ENCODE data around the gene GVQW3. TPM values are rescaled to one million over a fixed set of nuclear protein-coding genes. Genes with fewer than 3 reads are reported as not detected.

GVQW3 gene
- total RNA-seq, 2 donors from 2014 or later, result 1.1 to 2.5 TPM

DNA sequence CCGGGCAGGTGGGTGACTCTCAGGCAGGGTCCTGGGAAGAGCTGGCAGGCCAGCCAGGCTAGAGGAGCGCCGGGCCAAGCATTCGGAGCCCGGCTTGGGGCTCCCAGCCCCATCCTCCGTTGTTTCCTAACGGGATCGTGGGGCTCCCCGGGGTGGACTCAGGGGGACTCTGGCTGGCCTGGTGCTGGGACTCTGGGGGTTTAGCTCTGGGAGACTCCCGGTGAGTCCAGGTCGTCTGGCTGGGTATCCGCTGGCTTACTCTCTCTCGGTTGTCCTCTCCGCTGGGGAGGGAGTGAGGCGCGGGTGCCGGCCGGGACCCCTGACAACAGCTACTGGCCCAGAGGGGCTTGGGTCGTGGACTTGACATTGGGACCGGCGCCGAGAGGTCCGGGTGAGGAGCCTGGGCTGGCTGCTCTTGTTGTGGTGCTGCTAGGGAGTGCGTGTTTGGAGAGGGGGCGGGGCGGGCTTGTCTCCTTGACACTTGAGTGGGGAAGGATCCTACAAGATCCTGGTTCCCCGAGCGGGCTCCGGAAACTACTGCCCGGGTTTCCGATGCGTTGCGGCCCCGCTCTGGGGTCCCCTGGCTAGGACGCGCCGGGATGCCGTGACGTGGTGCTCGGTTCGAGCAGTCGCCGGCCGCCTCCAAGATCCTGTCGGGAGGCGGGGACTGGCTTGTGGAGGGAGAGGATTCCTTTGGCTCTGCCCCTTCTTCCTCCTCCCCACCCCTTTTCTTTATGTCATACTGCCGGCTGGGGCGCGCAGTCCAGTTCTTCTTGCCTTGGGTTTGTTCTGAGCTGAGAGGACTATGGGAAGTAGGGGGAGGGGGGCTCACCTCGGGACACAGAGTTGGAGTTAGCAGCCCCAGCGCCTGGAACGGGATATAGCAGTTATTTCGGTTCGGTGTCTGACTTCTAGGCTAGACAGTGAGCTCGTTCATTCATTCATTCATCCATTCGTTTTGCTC is 64.3 kb downstream of the GVQW3 start:
- no peaks in the 10 kb centered on the region for H3K27me3 ChIP-seq (replicated peaks; ENCODE audit: insufficient read depth)
- no peaks in the 10 kb centered on the region for H3K36me3 ChIP-seq
- H3K4me3 ChIP-seq, result peak overlapping the region; percentile 89 to 100
- peaks cover 6% of the 10 kb centered on the region for H3K4me1 ChIP-seq (replicated peaks)
- DNase-seq (ENCODE audit: low spot score), result peak; percentile 71
- intact Hi-C loops (cut with DNase I), result loop anchor here (10.0 kb wide), 2 partner anchors 211 to 241 kb away; partner anchors contain the start of gene WNT11
- WGBS, result under 1% methylated on average over 47 of the region's 56 CpGs
- peak overlapping the region; percentile 93 to 95 for H3K27ac ChIP-seq
- H3K9me3 ChIP-seq, result no peaks in the 10 kb centered on the region
- TF ChIP-seq, protein P1, sequence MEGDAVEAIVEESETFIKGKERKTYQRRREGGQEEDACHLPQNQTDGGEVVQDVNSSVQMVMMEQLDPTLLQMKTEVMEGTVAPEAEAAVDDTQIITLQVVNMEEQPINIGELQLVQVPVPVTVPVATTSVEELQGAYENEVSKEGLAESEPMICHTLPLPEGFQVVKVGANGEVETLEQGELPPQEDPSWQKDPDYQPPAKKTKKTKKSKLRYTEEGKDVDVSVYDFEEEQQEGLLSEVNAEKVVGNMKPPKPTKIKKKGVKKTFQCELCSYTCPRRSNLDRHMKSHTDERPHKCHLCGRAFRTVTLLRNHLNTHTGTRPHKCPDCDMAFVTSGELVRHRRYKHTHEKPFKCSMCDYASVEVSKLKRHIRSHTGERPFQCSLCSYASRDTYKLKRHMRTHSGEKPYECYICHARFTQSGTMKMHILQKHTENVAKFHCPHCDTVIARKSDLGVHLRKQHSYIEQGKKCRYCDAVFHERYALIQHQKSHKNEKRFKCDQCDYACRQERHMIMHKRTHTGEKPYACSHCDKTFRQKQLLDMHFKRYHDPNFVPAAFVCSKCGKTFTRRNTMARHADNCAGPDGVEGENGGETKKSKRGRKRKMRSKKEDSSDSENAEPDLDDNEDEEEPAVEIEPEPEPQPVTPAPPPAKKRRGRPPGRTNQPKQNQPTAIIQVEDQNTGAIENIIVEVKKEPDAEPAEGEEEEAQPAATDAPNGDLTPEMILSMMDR (IDR thresholded peaks at IDR 0.05), result no peak
- TF ChIP-seq POLR2AphosphoS5 (IDR thresholded peaks at IDR 0.05) (peak; percentile 72), POLR2A (IDR thresholded peaks at IDR 0.05) (peak; percentile 65)

DNA sequence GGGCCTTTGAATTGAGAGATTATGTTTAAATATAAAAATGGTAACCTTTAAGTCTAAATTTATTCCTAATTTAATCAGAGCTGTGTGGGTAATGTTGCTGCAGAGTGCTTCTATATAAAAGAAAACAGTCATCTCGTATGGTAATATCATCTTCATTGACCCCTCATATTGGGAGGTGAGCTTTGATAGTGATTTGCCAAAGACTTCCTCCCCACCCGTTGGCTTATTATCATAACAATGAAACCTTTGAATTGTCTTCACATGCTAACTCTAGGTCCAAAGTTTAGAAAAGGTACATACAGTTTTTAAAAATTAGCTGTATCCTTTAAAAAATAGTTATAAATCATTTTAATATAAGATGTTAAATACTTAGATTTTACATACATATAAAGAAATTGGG is 67.4 kb downstream of the GVQW3 start:
- H3K4me3 ChIP-seq, result no peak overlapping the region
- no peaks in the 10 kb centered on the region for H3K9me3 ChIP-seq
- TF ChIP-seq, protein P1 (IDR thresholded peaks at IDR 0.05), result no peak
- no peak for TF ChIP-seq POLR2AphosphoS5 (IDR thresholded peaks at IDR 0.05)
- no peak for TF ChIP-seq POLR2A (IDR thresholded peaks at IDR 0.05)
- no peaks in the 10 kb centered on the region for H3K27me3 ChIP-seq (replicated peaks; ENCODE audit: insufficient read depth)
- H3K4me1 ChIP-seq (replicated peaks), result peaks cover under 1% of the 10 kb centered on the region
- WGBS, result 52% methylated on average over 2 of the region's 2 CpGs
- no peak overlapping the region for H3K27ac ChIP-seq
- DNase-seq (ENCODE audit: low spot score), result no peak
- H3K36me3 ChIP-seq, result no peaks in the 10 kb centered on the region
- intact Hi-C loops (cut with DNase I), result loop anchor here (10.0 kb wide), 2 partner anchors 214 to 244 kb away; partner anchors contain the start of gene WNT11

- DNase-seq (ENCODE audit: low spot score), result no peak
- Histone ChIP-seq H3K27me3 (replicated peaks; ENCODE audit: insufficient read depth) (no peaks in the 10 kb centered on the region), H3K9me3 (no peaks in the 10 kb centered on the region), H3K27ac (no peak overlapping the region), H3K4me1 (replicated peaks) (no peaks in the 10 kb centered on the region), H3K36me3 (no peaks in the 10 kb centered on the region), H3K4me3 (no peak overlapping the region)
- WGBS, result 64% methylated on average over 6 of the region's 6 CpGs
- TF ChIP-seq, protein P1 (IDR thresholded peaks at IDR 0.05), result no peak
- no peak for TF ChIP-seq POLR2A (IDR thresholded peaks at IDR 0.05)
- no peak for TF ChIP-seq POLR2AphosphoS5 (IDR thresholded peaks at IDR 0.05)
- intact Hi-C loops (cut with DNase I), result no loop called here
Measured at GRCh38 chr11:76453248-76453647, 72.1 kb downstream of the GVQW3 start.

GRCh38 chr11:76455331-76455730 is 74.2 kb downstream of the GVQW3 start:
- no peak for DNase-seq (ENCODE audit: low spot score)
- Histone ChIP-seq H3K27ac (no peak overlapping the region), H3K36me3 (peaks cover 0 to 4% of the 10 kb centered on the region in 2 donors), H3K4me3 (no peak overlapping the region), H3K9me3 (no peaks in the 10 kb centered on the region), H3K4me1 (replicated peaks) (no peaks in the 10 kb centered on the region), H3K27me3 (replicated peaks; ENCODE audit: insufficient read depth) (no peaks in the 10 kb centered on the region)
- intact Hi-C loops (cut with DNase I), result no loop called here
- 48% methylated on average over 2 of the region's 2 CpGs for WGBS
- no peak for TF ChIP-seq POLR2A (IDR thresholded peaks at IDR 0.05)
- TF ChIP-seq, protein P1 (IDR thresholded peaks at IDR 0.05), result no peak
- no peak for TF ChIP-seq POLR2AphosphoS5 (IDR thresholded peaks at IDR 0.05)
